HCT116 (cell line): Measurements from ENCODE around the gene CD69. TPM values are rescaled to one million over a fixed set of nuclear protein-coding genes. Genes with fewer than 3 reads are reported as not detected.
"Not testable (repeated sequence)": the region's sequence is repeated elsewhere in the genome, so short reads cannot be mapped to it uniquely, and the experiment has no call there.

Experiments
- ATAC-seq: fragments of 200-7000 bp; cut with Tn5 transposase; 2 replicates; pipeline ENCODE4 v1.9.1; 2020; ENCODE audit warnings: mild to moderate bottlenecking, moderate library complexity
- BruUV-seq: library from RNA; stranded (reverse); fragments of 400-500 nt; replicated peaks from 2 replicates; lab custom pipeline; 2021; lab: Mats Ljungman, UMichigan
- CTCF ChIA-PET: fragments of 300-600 bp; sonication (Branson Sonifier 250); formaldehyde crosslinking; loops from one replicate; lab custom pipeline; 2021; ENCODE audit warnings: antibody characterized with exemption; lab: Charles Lee
- POLR2A ChIA-PET: fragments of 300-600, 350-600 bp; sonication (Branson Sonifier 250); formaldehyde crosslinking; loops from one replicate; lab custom pipeline; 2021; ENCODE audit warnings: antibody characterized with exemption; lab: Charles Lee
- RAD21 ChIA-PET, 2 experiments: fragments of 300-600 bp; sonication (Branson Sonifier 250); formaldehyde crosslinking; loops; one replicate each; lab custom pipeline; 2023; ENCODE audit warnings: low total read pairs in 2 of 2; ENCODE audit not compliant: uncharacterized antibody in 2 of 2, unreplicated experiment in 2 of 2, low non-redundant PET in 1 of 2; lab: Charles Lee
- DNase-seq: peaks from one replicate; pipeline ENCODE4 v3.0.0-alpha.2; 2010; ENCODE audit warnings: low read depth, low spot score
- H2AFZ ChIP-seq: fragments of 200-600 bp; shearing (Covaris generic), sonication (generic); 2 replicates; pipeline ENCODE4 v1.6.1; 2017; ENCODE audit warnings: low read depth, mixed run types, mixed read lengths, antibody characterized with exemption, low read length; ENCODE audit not compliant: poor library complexity, severe bottlenecking
- H3K27ac ChIP-seq: 2 replicates; pipeline ENCODE4 v1.5.1; 2012; ENCODE audit warnings: low read depth, low read length
- H3K27me3 ChIP-seq: fragments of 200-600 bp; sonication (generic); 2 replicates; pipeline ENCODE4 v1.6.1; 2016; ENCODE audit warnings: mixed run types, low read length, mixed read lengths; ENCODE audit not compliant: insufficient read depth
- H3K36me3 ChIP-seq, 2 experiments: fragments of 200-500 bp in 1 of 2; fragments of 200-600 bp in 1 of 2; sonication (Bioruptor generic) in 1 of 2; sonication (generic) in 1 of 2; 2 replicates each; pipeline versions ENCODE4 v1.5.1 to v1.6.1; 2014 to 2016; ENCODE audit warnings: low read length in 2 of 2, inconsistent platforms in 1 of 2, mixed read lengths in 1 of 2, mixed run types in 1 of 2; ENCODE audit not compliant: insufficient read depth in 2 of 2, control insufficient read depth in 1 of 2
- H3K4me1 ChIP-seq, 2 experiments: fragments of 200-600 bp in 1 of 2; sonication (generic) in 1 of 2; 2 replicates each; pipeline versions ENCODE4 v1.5.1 to v1.6.1; 2012 to 2017; ENCODE audit warnings: low read length in 2 of 2, inconsistent platforms in 1 of 2, mild to moderate bottlenecking in 1 of 2, mixed read lengths in 1 of 2, mixed run types in 1 of 2, moderate library complexity in 1 of 2; ENCODE audit not compliant: insufficient read depth in 2 of 2, control insufficient read depth in 1 of 2
- H3K4me2 ChIP-seq: fragments of 200-600 bp; sonication (generic); 2 replicates; pipeline ENCODE4 v1.6.1; 2017; ENCODE audit warnings: mixed run types, low read length, mixed read lengths
- H3K4me3 ChIP-seq, 2 experiments: fragments of 200-600 bp in 1 of 2; sonication (generic) in 1 of 2; replicated peaks in 1 of 2; 2 replicates each; pipeline ENCODE4 v1.5.1; 2011 to 2016; ENCODE audit warnings: low read length in 2 of 2, control low read depth in 1 of 2, low read depth in 1 of 2, mild to moderate bottlenecking in 1 of 2, mixed read lengths in 1 of 2, mixed run types in 1 of 2
- H3K79me2 ChIP-seq: fragments of 200-600 bp; sonication (generic); 2 replicates; pipeline ENCODE4 v1.6.1; 2017; ENCODE audit warnings: mild to moderate bottlenecking, mixed run types, low read length, moderate library complexity, mixed read lengths; ENCODE audit not compliant: insufficient read depth
- H3K9ac ChIP-seq: fragments of 200-600 bp; sonication (generic); 2 replicates; pipeline ENCODE4 v1.6.1; 2016; ENCODE audit warnings: low read length, mixed read lengths
- H3K9me2 ChIP-seq: fragments of 200-600 bp; sonication (generic), shearing (Covaris generic); 2 replicates; pipeline ENCODE4 v1.6.1; 2017; ENCODE audit warnings: mixed run types, mild to moderate bottlenecking, moderate library complexity; ENCODE audit not compliant: insufficient read depth
- H3K9me3 ChIP-seq, 2 experiments: fragments of 200-500 bp in 1 of 2; fragments of 200-600 bp in 1 of 2; sonication (Bioruptor generic) in 1 of 2; sonication (generic) in 1 of 2; 2 replicates each; pipeline ENCODE4 v1.6.1; 2014 to 2017; ENCODE audit warnings: low read length in 2 of 2, mixed read lengths in 2 of 2, inconsistent platforms in 1 of 2, low read depth in 1 of 2, mild to moderate bottlenecking in 1 of 2, mixed run types in 1 of 2, moderate library complexity in 1 of 2; ENCODE audit not compliant: control insufficient read depth in 1 of 2, insufficient read depth in 1 of 2
- H4K20me1 ChIP-seq: fragments of 200-600 bp; sonication (generic), shearing (Covaris generic); 2 replicates; pipeline ENCODE4 v1.6.1; 2017; ENCODE audit warnings: mixed run types, mild to moderate bottlenecking, moderate library complexity; ENCODE audit not compliant: insufficient read depth
- CBX3 ChIP-seq: IDR thresholded peaks from 2 replicates; pipeline ENCODE4 v1.6.1; 2012; ENCODE audit warnings: low read depth
- CEBPB ChIP-seq: IDR thresholded peaks from 2 replicates; pipeline ENCODE4 v1.6.1; 2012; ENCODE audit warnings: low read depth
- EGR1 ChIP-seq: IDR thresholded peaks from 2 replicates; pipeline ENCODE4 v1.6.1; 2012; ENCODE audit warnings: low read depth
- ELF1 ChIP-seq: IDR thresholded peaks from 2 replicates; pipeline ENCODE4 v1.6.1; 2012; ENCODE audit warnings: low read depth, borderline replicate concordance
- FOSL1 ChIP-seq: IDR thresholded peaks from 2 replicates; pipeline ENCODE4 v1.6.1; 2012; ENCODE audit warnings: low read depth
- JUND ChIP-seq: IDR thresholded peaks from 2 replicates; pipeline ENCODE4 v1.6.1; 2012
- SRF ChIP-seq: IDR thresholded peaks from 2 replicates; pipeline ENCODE4 v1.6.1; 2012; ENCODE audit warnings: low read depth
- TCF7L2 ChIP-seq: IDR thresholded peaks from 2 replicates; pipeline ENCODE4 v1.7.0; 2011; ENCODE audit warnings: borderline replicate concordance, inconsistent platforms; ENCODE audit not compliant: insufficient read depth, insufficient read length; ENCODE audit errors: extremely low read depth
- YY1 ChIP-seq: IDR thresholded peaks from 2 replicates; pipeline ENCODE4 v1.6.1; 2011; ENCODE audit warnings: low read length, low read depth, moderate library complexity, mild to moderate bottlenecking; ENCODE audit not compliant: insufficient replicate concordance; ENCODE audit errors: extremely low read depth
- ZFX ChIP-seq: fragments of 450-650 bp; IDR thresholded peaks from 2 replicates; pipeline ENCODE4 v1.6.1; 2017
- ZNF274 ChIP-seq: fragments of 200-500 bp; sonication (Bioruptor generic); IDR thresholded peaks from 2 replicates; pipeline ENCODE4 v1.6.1; 2014; ENCODE audit warnings: mild to moderate bottlenecking, low read depth, low read length, inconsistent platforms
- intact Hi-C: fragments of 100-400 bp; cut with micrococcal nuclease; formaldehyde crosslinking; loops from 2 replicates; pipeline ENCODE4 v1.10.0; 2022
- total RNA-seq: library from RNA; stranded (reverse); gene quantifications from one replicate; pipeline ENCODE4 v1.2.1, GENCODE V29; 2021; ENCODE audit not compliant: unreplicated experiment
- TF ChIP-seq, protein P1 (sequence below): IDR thresholded peaks from 2 replicates; pipeline ENCODE4 v1.6.1; 2012; ENCODE audit warnings: low read depth

The CD69 gene
- total RNA-seq, 1 experiment from 2014 or later, result not detected

DNA sequence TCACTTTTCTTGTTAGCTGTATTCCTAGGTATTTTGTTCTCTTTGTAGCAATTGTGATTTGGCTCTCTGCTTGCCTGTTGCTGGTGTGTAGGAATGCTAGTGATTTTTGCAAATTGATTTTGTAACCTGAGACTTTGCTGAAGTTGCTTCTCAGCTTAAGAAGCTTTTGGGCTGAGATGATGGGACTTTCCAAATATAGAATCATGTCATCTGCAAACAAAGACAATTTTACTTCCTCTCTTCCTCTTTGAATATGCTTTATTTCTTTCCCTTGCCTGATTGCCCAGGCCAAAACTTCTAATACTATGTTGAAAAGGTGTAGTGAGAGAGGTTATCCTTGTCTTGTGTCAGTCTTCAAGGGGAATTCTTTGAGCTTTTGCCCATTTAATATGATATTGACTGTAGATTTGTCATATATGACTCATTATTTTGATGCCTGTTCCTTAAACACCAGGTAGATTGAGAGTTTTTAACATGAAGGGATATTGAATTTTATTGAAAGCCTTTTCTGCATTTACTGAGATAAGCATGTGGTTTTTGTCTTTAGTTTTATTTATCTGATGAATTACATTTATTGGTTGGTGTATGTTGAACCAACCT, 54.5 kb downstream of the CD69 start:
- no peaks in the 10 kb centered on the region for H3K9me2 ChIP-seq
- H3K27ac ChIP-seq, result no peak overlapping the region
- no peak overlapping the region for H3K9ac ChIP-seq
- ATAC-seq, result no peak
- H4K20me1 ChIP-seq, result no peaks in the 10 kb centered on the region
- BruUV-seq, result no TSS peak
- no peak overlapping the region for H2AFZ ChIP-seq
- no peaks in the 10 kb centered on the region for H3K4me1 ChIP-seq
- ChIA-PET CTCF (no interaction called here), POLR2A (no interaction called here), RAD21 (no interaction called here)
- no peaks in the 10 kb centered on the region for H3K27me3 ChIP-seq
- intact Hi-C loops, result no loop called here
- H3K79me2 ChIP-seq, result no peaks in the 10 kb centered on the region
- no peak overlapping the region for H3K4me3 ChIP-seq
- H3K36me3 ChIP-seq, result no peaks in the 10 kb centered on the region
- no peaks in the 10 kb centered on the region for H3K9me3 ChIP-seq
- no peak overlapping the region for H3K4me2 ChIP-seq
- DNase-seq, result no peak
- TF ChIP-seq, protein P1, sequence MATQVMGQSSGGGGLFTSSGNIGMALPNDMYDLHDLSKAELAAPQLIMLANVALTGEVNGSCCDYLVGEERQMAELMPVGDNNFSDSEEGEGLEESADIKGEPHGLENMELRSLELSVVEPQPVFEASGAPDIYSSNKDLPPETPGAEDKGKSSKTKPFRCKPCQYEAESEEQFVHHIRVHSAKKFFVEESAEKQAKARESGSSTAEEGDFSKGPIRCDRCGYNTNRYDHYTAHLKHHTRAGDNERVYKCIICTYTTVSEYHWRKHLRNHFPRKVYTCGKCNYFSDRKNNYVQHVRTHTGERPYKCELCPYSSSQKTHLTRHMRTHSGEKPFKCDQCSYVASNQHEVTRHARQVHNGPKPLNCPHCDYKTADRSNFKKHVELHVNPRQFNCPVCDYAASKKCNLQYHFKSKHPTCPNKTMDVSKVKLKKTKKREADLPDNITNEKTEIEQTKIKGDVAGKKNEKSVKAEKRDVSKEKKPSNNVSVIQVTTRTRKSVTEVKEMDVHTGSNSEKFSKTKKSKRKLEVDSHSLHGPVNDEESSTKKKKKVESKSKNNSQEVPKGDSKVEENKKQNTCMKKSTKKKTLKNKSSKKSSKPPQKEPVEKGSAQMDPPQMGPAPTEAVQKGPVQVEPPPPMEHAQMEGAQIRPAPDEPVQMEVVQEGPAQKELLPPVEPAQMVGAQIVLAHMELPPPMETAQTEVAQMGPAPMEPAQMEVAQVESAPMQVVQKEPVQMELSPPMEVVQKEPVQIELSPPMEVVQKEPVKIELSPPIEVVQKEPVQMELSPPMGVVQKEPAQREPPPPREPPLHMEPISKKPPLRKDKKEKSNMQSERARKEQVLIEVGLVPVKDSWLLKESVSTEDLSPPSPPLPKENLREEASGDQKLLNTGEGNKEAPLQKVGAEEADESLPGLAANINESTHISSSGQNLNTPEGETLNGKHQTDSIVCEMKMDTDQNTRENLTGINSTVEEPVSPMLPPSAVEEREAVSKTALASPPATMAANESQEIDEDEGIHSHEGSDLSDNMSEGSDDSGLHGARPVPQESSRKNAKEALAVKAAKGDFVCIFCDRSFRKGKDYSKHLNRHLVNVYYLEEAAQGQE, result no peak
- TF ChIP-seq EGR1 (no peak), ZNF274 (no peak), YY1 (no peak), ELF1 (no peak), CBX3 (no peak), CEBPB (no peak), ZFX (no peak), JUND (no peak), FOSL1 (no peak), SRF (no peak), TCF7L2 (no peak)

DNA sequence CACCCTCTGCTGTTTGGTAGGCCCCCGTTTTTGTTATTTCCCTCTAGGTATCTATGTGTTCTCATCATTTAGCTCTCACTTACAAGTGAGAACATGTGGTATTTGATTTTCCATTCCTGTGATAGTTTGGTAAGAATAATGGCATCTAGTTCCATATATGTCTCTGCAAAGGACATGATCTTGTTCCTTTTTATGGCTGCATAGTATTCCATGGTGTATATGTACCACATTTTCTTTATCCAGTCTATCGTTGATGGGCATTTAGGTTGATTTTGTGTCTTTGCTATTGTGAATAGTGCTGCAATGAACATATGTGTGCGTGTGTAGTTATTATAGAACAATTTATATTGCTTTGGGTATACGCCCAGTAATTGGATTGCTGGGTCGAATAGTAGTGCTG, 56.1 kb downstream of the CD69 start:
- RAD21 ChIA-PET, H2AFZ ChIP-seq, H3K27ac ChIP-seq, CTCF ChIA-PET, H3K4me2 ChIP-seq, H4K20me1 ChIP-seq, BruUV-seq, H3K9me3 ChIP-seq, DNase-seq, H3K36me3 ChIP-seq, H3K9ac ChIP-seq, ATAC-seq, intact Hi-C loops, H3K4me1 ChIP-seq, POLR2A ChIA-PET, H3K9me2 ChIP-seq, H3K4me3 ChIP-seq, H3K79me2 ChIP-seq, H3K27me3 ChIP-seq: not testable (repeated sequence)
